ENCODE measurements around the gene MYOD1. TPM values are rescaled to one million over a fixed set of nuclear protein-coding genes. Genes with fewer than 3 reads are reported as not detected.

MYOD1 gene
- total RNA-seq, 2 donors from 2014 or later: 0.28 TPM; not detected in 1

DNA sequence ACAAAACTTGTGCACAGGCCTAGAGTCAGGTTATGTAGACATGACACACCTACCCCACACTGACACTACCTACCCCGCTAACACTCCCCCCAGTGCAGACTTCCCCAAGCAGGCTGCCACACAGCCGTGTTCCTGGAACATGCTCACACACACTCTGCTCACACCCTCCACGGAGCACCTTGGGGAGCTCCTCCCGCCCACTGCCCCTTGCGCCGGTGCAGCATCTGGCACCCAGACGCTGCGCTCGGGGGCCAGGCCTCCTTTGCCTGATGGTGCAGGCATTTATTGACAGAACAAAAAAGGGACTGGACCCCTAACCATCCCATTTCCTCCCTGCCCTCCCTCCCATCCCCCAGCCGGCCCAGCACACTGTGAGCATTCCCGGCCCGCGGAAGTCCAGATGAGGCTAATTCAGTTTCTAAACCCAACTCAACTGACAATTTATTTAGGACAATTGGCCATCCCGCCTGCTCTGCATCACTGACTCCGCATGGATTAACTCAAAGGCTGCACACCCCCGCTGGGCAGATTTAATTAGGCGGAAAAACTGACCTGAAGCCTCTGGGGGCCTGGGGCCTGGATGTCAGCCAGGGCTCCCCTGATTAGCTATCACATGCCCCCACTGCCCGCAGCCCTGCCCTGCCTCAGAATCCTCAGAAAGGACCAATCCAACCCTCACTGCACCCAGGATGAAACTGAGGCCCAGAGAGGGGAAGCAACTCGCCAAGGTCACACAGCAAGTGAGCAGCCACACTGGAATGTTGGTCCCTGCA is 45.3 kb downstream of the MYOD1 start:
- TF ChIP-seq, protein P1, sequence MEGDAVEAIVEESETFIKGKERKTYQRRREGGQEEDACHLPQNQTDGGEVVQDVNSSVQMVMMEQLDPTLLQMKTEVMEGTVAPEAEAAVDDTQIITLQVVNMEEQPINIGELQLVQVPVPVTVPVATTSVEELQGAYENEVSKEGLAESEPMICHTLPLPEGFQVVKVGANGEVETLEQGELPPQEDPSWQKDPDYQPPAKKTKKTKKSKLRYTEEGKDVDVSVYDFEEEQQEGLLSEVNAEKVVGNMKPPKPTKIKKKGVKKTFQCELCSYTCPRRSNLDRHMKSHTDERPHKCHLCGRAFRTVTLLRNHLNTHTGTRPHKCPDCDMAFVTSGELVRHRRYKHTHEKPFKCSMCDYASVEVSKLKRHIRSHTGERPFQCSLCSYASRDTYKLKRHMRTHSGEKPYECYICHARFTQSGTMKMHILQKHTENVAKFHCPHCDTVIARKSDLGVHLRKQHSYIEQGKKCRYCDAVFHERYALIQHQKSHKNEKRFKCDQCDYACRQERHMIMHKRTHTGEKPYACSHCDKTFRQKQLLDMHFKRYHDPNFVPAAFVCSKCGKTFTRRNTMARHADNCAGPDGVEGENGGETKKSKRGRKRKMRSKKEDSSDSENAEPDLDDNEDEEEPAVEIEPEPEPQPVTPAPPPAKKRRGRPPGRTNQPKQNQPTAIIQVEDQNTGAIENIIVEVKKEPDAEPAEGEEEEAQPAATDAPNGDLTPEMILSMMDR (IDR thresholded peaks at IDR 0.05): no peak
- no peak for TF ChIP-seq POLR2A (IDR thresholded peaks at IDR 0.05)
- TF ChIP-seq POLR2AphosphoS5 (IDR thresholded peaks at IDR 0.05): no peak
- Histone ChIP-seq H3K27ac (no peak overlapping the region), H3K36me3 (no peaks in the 10 kb centered on the region), H3K9me3 (no peaks in the 10 kb centered on the region), H3K4me1 (replicated peaks) (no peaks in the 10 kb centered on the region), H3K4me3 (no peak overlapping the region), H3K27me3 (replicated peaks; ENCODE audit: insufficient read depth) (no peaks in the 10 kb centered on the region)
- 69% methylated on average over 19 of the region's 19 CpGs for WGBS
- intact Hi-C loops (cut with DNase I): loop anchor here (10.0 kb wide), 1 partner anchor 210 kb away; no protein-coding TSS in a partner anchor
- DNase-seq (ENCODE audit: low spot score): no peak

DNA sequence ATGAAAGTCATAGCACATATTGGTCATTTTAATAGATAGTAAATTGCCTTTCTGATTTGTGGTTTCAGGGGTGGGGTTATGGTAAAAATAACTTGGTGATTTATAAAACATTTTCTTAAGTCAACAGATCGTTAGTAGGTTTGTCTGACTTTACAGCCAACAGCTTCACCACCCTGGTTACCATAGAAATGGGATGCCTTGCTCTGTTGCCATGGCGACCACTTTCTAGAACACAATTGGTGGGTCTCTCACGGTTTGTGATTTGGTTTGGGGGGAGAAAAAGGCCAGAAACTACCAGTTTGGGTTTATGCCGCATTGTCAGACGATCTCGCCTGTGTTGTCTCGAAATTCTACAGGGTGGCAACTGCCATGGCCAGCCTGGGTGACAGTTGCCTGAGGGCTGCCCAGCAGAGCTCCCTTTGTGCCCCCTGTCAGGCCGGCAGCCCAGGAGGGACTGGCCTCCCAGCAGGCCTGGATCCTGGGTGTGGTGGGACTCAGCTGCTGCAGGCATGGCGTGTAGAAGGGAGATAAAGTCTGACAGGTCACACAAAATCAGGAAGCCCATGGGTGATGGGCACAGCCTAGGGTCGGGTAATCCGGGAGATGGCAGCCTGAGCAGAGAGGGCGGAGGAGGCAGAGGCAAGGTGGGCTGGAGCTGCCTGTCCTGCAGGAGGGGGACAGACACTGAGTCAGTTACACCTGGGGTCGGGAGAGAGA is 46.1 kb downstream of the MYOD1 start:
- Histone ChIP-seq H3K4me3 (no peak overlapping the region), H3K4me1 (replicated peaks) (no peaks in the 10 kb centered on the region), H3K27ac (no peak overlapping the region), H3K36me3 (no peaks in the 10 kb centered on the region), H3K27me3 (replicated peaks; ENCODE audit: insufficient read depth) (no peaks in the 10 kb centered on the region), H3K9me3 (no peaks in the 10 kb centered on the region)
- 84% methylated on average over 13 of the region's 13 CpGs for WGBS
- intact Hi-C loops (cut with DNase I): loop anchor here (10.0 kb wide), 1 partner anchor 209 kb away; no protein-coding TSS in a partner anchor
- TF ChIP-seq POLR2AphosphoS5 (IDR thresholded peaks at IDR 0.05): no peak
- no peak for TF ChIP-seq POLR2A (IDR thresholded peaks at IDR 0.05)
- TF ChIP-seq, protein P1 (IDR thresholded peaks at IDR 0.05): no peak
- no peak for DNase-seq (ENCODE audit: low spot score)

- DNase-seq (ENCODE audit: low spot score): no peak
- Histone ChIP-seq H3K4me3 (no peak overlapping the region), H3K4me1 (replicated peaks) (no peaks in the 10 kb centered on the region), H3K27ac (no peak overlapping the region), H3K36me3 (no peaks in the 10 kb centered on the region), H3K27me3 (replicated peaks; ENCODE audit: insufficient read depth) (no peaks in the 10 kb centered on the region), H3K9me3 (no peaks in the 10 kb centered on the region)
- TF ChIP-seq POLR2AphosphoS5 (IDR thresholded peaks at IDR 0.05) (no peak), POLR2A (IDR thresholded peaks at IDR 0.05) (no peak)
- TF ChIP-seq, protein P1 (IDR thresholded peaks at IDR 0.05): no peak
- intact Hi-C loops (cut with DNase I): loop anchor here (10.0 kb wide), 1 partner anchor 209 kb away; no protein-coding TSS in a partner anchor
- 95% methylated on average over 8 of the region's 8 CpGs for WGBS
Observed at GRCh38 chr11:17766073-17766359, 46.6 kb downstream of the MYOD1 start.

DNA sequence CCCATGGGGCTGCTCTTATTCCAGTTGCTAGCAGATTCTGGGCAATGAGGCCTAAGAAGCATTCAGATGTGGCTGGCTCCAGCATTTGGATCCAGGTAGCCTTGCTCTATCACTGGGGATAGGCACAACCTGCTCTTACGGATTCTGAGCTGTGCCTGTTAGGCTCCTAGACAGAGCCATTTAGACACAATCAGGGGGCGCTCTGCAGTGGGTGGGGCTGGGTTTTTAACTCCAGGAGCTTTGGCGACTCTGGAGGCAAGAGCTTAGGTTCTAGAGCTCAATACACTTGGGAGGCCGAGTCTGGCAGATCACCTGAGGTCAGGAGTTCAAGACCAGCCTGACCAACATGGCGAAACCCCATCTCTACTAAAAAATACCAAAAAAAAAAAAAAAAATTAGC is 47.2 kb downstream of the MYOD1 start:
- Histone ChIP-seq H3K27me3 (replicated peaks; ENCODE audit: insufficient read depth) (no peaks in the 10 kb centered on the region), H3K4me3 (no peak overlapping the region), H3K4me1 (replicated peaks) (no peaks in the 10 kb centered on the region), H3K9me3 (no peaks in the 10 kb centered on the region), H3K27ac (no peak overlapping the region), H3K36me3 (no peaks in the 10 kb centered on the region)
- WGBS: 72% methylated on average over 5 of the region's 5 CpGs
- TF ChIP-seq, protein P1 (IDR thresholded peaks at IDR 0.05): no peak
- no peak for TF ChIP-seq POLR2AphosphoS5 (IDR thresholded peaks at IDR 0.05)
- TF ChIP-seq POLR2A (IDR thresholded peaks at IDR 0.05): no peak
- intact Hi-C loops (cut with DNase I): loop anchor here (10.0 kb wide), 1 partner anchor 208 kb away; no protein-coding TSS in a partner anchor
- DNase-seq (ENCODE audit: low spot score): no peak
